GM10248 (cell line): ENCODE results near the gene KCNJ5.

Experiments used
- CTCF ChIA-PET: fragments of 300-600 bp; sonication (Branson Sonifier 250); formaldehyde crosslinking; extraction: SDS; loops from one replicate; lab custom pipeline; 2021; ENCODE audit warnings: antibody characterized with exemption; lab: Yijun Ruan, JAX
- POLR2A ChIA-PET: fragments of 350-650 bp; sonication (Branson Sonifier 250); formaldehyde crosslinking; extraction: SDS; loops from one replicate; lab custom pipeline; 2020; ENCODE audit warnings: antibody characterized with exemption; lab: Yijun Ruan, JAX
- DNase-seq: peaks from one replicate; pipeline ENCODE4 v3.0.0; 2012; ENCODE audit errors: extremely low spot score
- TF ChIP-seq, protein P1 (sequence below): IDR thresholded peaks from 2 replicates; pipeline ENCODE4 v1.5.1; 2012; ENCODE audit warnings: mild to moderate bottlenecking, low read depth; ENCODE audit errors: extremely low read depth, missing control alignments, control extremely low read depth

KCNJ5 gene

DNA sequence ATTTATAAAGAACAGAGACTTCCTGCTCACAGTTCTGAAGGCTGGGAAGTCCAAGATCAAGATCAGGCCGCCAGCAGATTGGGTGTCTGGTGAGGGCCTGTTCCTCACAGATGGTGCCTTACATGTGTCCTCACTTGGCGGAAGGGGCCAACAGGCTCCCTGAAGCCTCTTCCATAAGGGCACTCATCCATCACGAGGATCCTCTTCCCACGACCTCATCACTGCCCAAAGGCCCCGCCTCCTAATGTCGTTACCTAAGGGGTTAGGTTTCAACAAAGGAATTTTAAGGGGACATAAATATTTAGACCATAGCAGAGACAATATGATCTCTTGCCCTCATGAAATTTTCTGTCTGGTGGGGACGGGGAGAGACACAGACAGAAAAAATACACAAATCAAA lies 32.9 kb downstream of the KCNJ5 start:
- TF ChIP-seq, protein P1, sequence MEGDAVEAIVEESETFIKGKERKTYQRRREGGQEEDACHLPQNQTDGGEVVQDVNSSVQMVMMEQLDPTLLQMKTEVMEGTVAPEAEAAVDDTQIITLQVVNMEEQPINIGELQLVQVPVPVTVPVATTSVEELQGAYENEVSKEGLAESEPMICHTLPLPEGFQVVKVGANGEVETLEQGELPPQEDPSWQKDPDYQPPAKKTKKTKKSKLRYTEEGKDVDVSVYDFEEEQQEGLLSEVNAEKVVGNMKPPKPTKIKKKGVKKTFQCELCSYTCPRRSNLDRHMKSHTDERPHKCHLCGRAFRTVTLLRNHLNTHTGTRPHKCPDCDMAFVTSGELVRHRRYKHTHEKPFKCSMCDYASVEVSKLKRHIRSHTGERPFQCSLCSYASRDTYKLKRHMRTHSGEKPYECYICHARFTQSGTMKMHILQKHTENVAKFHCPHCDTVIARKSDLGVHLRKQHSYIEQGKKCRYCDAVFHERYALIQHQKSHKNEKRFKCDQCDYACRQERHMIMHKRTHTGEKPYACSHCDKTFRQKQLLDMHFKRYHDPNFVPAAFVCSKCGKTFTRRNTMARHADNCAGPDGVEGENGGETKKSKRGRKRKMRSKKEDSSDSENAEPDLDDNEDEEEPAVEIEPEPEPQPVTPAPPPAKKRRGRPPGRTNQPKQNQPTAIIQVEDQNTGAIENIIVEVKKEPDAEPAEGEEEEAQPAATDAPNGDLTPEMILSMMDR = no peak
- DNase-seq = no peak
- POLR2A ChIA-PET = no interaction called here
- CTCF ChIA-PET = interaction anchor here (1.1 to 1.2 kb wide), 3 partner anchors 10 to 32 kb away, joined by 3 to 4 read pairs (median 4); no protein-coding TSS in a partner anchor

DNA sequence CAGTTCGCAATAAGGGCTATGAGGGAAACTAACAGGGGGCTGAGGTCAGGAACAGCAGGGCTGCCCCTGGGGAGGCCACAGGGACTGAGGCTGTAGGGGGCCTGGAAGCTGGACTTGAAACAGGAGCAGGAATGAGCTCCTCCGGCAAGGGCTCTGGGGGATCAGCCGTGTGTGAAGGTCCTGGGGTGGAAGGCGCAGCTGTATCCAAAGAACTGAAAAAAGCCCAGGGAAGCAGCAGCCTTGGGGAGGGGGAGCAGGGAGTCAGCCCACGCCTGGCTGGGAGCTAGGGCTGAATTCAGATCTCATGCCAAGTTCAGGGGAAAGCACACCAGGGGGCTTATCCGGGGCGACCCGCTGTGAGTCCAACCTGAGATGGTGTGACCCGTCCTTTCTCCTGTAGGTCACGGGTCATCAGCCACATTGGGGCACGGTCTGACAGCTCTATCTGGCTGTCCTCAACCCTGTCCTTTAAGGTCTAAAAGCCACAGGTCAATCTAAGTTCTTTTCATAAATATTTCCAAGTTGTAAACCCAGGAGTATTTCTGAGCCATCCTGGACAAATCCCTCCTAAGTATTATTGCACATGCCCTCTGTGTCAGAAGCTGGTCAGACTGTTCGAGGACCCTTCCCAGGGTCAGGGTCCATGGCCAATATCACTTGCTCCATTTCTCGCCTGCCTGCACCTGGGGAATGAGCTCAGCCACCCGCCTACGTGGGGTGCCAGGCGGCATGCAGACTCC lies 33.5 kb downstream of the KCNJ5 start:
- POLR2A ChIA-PET = no interaction called here
- CTCF ChIA-PET = interaction anchor here (1.1 to 1.2 kb wide), 4 partner anchors 9 to 31 kb away, joined by 3 to 4 read pairs (median 4); no protein-coding TSS in a partner anchor
- TF ChIP-seq, protein P1 = no peak
- no peak for DNase-seq

DNA sequence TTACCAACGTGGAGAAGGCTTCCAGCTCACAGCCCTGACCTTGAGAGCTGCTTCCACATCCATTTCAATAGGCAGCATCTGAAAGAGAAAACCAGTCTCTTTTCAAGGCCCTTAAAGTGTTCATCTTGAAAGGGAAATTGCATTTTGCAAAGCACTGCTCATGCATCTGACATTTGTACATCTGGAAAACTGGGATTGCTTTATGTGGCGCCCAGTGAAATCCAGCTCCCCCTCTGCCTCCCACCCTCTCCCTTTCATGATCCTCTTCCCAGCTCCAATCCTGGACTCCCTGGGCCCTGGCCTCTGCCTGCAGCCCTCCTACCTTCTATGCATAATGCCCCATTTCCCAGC lies 34.1 kb downstream of the KCNJ5 start:
- TF ChIP-seq, protein P1 = no peak
- no peak for DNase-seq
- CTCF ChIA-PET = interaction anchor here (1.1 to 1.4 kb wide), 5 partner anchors 9 to 40 kb away, joined by 3 to 5 read pairs (median 4); no protein-coding TSS in a partner anchor
- POLR2A ChIA-PET = no interaction called here

DNA sequence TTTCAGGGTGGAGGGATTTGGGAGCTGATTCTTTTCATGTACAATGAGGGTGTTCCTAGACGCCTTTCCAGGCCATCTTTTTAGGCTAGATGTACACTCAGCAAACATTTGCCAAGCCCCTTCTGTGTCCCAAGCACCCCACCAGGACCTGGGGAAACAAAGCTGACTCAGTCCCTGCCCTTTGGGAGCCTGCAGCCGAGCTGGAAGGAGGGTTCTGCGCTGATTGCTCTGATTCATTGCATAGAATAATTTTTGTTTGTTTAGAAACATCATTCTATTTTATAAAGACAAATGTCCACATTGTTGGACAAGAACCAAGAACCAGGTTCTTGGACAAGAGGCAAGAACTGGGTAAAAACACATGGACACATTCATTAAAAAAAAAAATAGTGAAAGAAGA lies 34.8 kb downstream of the KCNJ5 start:
- TF ChIP-seq, protein P1 = no peak
- CTCF ChIA-PET = interaction anchor here (1.2 to 1.4 kb wide), 2 partner anchors 31 to 41 kb away, joined by 3 to 5 read pairs; no protein-coding TSS in a partner anchor
- no peak for DNase-seq
- POLR2A ChIA-PET = no interaction called here

DNA sequence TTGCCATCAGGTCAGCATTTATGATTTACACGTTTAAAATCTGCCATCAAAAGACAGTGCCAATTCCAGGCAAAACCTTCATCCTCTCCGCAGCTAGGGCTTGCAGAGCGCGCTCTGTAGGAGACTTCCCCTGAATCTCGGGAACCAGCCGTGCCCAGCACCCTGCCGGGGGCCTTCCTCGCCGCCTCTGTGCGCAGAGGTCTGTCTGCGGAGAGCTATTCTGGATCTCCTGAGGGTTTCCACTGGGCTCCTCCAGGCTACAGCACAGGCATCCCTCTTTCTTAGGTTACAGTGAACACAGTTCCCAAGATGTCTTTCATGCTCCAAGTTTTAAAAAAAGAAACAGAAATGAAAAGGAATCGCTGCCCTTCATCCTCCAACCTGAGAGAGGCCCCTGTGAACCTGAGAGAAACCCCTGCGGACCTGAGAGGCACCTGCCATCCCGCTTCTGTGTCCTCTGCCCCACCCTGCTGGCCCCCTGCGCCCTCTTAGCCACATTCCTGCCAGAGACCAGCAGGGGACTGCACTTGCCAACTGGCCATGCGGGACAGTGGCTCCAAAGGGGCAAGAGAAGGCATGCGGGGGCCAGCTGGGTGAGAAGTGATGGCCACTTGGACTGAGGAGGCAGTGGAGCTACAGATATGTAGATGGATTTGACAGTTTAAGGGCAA lies 35.4 kb downstream of the KCNJ5 start:
- no peak for DNase-seq
- CTCF ChIA-PET = interaction anchor here (1.2 to 1.4 kb wide), 2 partner anchors 30 to 41 kb away, joined by 3 to 5 read pairs; no protein-coding TSS in a partner anchor

DNA sequence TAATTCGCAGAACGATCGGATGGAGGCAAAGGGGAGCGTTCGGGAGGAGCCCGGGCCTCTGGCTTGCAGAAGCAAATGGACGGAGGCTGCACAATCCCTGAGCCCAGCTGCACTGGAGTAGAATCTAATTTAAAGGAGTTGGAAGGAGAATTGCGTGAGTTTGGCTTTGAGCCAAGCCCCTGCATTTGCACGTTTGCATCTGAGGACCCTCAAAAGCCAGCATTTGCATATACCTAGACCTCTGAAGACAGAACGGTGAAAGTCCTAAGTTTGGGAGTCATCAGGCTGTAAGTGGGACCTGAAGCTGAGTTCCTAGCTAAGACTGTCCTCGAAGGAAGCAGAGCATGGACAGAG lies 35.9 kb downstream of the KCNJ5 start:
- ChIA-PET CTCF (interaction anchor here (1.6 kb wide), 1 partner anchor 22 kb away, joined by 4 read pairs; no protein-coding TSS in a partner anchor), POLR2A (no interaction called here)
- TF ChIP-seq, protein P1 = no peak

More for the DNA sequence above, 35.4 kb downstream of the KCNJ5 start:
- TF ChIP-seq, protein P1 = no peak
- POLR2A ChIA-PET = no interaction called here

More for the DNA sequence above, 35.9 kb downstream of the KCNJ5 start:
- no peak for DNase-seq
